Measurements from ENCODE around the gene ADRA2C.

DNA sequence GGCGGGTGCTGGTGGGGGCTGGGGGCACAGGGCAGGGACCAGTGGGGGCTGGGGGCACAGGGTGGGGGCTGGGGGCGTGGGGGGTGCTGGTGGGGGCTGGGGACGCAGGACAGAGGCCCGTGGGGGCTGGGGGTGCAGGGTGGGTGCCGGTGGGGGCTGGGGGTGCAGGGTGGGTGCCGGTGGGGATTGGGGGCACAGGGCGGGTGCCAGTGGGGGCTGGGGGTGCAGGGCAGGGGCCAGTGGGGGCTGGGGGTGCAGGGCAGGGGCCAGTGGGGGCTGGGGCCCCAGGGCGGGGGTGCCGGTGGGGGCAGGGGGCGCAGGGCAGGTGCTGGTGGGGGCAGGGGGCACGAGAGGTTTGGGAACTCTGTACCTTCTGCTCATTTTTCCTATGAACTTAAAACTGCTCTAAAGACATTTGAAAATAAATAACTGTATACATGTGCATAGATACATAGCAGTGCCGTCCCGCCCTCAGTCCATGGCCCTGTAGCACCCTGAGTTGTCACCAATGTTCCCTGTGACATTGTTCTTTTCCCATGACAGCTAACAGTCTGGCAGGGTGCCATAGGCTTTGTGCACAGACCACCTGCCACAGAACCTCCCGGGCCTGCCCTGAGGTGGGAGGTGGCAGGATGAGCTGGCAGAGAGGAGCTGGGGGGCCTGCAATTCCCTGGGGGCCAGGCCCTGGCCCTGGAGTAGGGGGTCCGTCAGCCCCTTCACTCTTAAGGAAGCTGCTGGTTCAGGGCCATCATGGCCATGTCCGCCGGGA, 35.6 kb upstream of the ADRA2C start:
- TF ChIP-seq, protein P1, sequence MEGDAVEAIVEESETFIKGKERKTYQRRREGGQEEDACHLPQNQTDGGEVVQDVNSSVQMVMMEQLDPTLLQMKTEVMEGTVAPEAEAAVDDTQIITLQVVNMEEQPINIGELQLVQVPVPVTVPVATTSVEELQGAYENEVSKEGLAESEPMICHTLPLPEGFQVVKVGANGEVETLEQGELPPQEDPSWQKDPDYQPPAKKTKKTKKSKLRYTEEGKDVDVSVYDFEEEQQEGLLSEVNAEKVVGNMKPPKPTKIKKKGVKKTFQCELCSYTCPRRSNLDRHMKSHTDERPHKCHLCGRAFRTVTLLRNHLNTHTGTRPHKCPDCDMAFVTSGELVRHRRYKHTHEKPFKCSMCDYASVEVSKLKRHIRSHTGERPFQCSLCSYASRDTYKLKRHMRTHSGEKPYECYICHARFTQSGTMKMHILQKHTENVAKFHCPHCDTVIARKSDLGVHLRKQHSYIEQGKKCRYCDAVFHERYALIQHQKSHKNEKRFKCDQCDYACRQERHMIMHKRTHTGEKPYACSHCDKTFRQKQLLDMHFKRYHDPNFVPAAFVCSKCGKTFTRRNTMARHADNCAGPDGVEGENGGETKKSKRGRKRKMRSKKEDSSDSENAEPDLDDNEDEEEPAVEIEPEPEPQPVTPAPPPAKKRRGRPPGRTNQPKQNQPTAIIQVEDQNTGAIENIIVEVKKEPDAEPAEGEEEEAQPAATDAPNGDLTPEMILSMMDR (IDR thresholded peaks at IDR 0.05) = no peak
- TF ChIP-seq POLR2A (IDR thresholded peaks at IDR 0.05) (no peak), POLR2AphosphoS5 (IDR thresholded peaks at IDR 0.05) (no peak), EP300 (IDR thresholded peaks at IDR 0.05; ENCODE audit: low read depth) (no peak)
